H1 (cell line): ENCODE results near the gene RAP1B. TPM values are rescaled to one million over a fixed set of nuclear protein-coding genes. Genes with fewer than 3 reads are reported as not detected.

ENCODE experiments used
- CTCF ChIA-PET: fragments of 300-600 bp; sonication (Branson Sonifier 250); formaldehyde crosslinking; loops from one replicate; lab custom pipeline; 2021; ENCODE audit not compliant: partially characterized antibody; lab: Charles Lee
- POLR2A ChIA-PET: fragments of 300-600 bp; sonication (Branson Sonifier 250); formaldehyde crosslinking; loops from one replicate; lab custom pipeline; 2021; ENCODE audit warnings: inconsistent platforms; ENCODE audit not compliant: partially characterized antibody; lab: Charles Lee
- DNase-seq, 2 experiments: peaks; one replicate each; pipeline versions ENCODE4 v3.0.0 to v3.0.0-alpha.2; 2010 to 2022; ENCODE audit warnings: low spot score in 2 of 2, low read depth in 1 of 2, mixed read lengths in 1 of 2
- FAIRE-seq: peaks from 2 replicates; lab custom pipeline; 2011; peaks lifted over from hg19 to GRCh38; lab: Jason Lieb, UNC
- H2AFZ ChIP-seq: 2 replicates; pipeline ENCODE4 v1.8.1; 2012; ENCODE audit warnings: low read length, inconsistent platforms
- H2AK5ac ChIP-seq: 2 replicates; pipeline ENCODE4 v1.6.1; 2013; ENCODE audit warnings: low read depth, low read length
- H2BK120ac ChIP-seq: replicated peaks from 2 replicates; pipeline ENCODE3; 2013; ENCODE audit warnings: low read depth, low read length, inconsistent platforms
- H2BK12ac ChIP-seq: 2 replicates; pipeline ENCODE4 v1.6.1; 2013; ENCODE audit warnings: low read depth, low read length
- H2BK15ac ChIP-seq: 2 replicates; pipeline ENCODE4 v1.6.1; 2013; ENCODE audit warnings: low read length
- H2BK20ac ChIP-seq: 2 replicates; pipeline ENCODE4 v1.6.1; 2013; ENCODE audit warnings: low read length
- H2BK5ac ChIP-seq: 2 replicates; pipeline ENCODE4 v1.6.1; 2013; ENCODE audit warnings: low read depth, low read length
- H3K14ac ChIP-seq: 2 replicates; pipeline ENCODE4 v1.6.1; 2013; ENCODE audit warnings: inconsistent platforms; ENCODE audit not compliant: insufficient read length
- H3K18ac ChIP-seq: 2 replicates; pipeline ENCODE4 v1.6.1; 2013; ENCODE audit warnings: low read length; ENCODE audit errors: extremely low read depth
- H3K23ac ChIP-seq: 2 replicates; pipeline ENCODE4 v1.6.1; 2013; ENCODE audit warnings: inconsistent platforms; ENCODE audit not compliant: insufficient read length
- H3K23me2 ChIP-seq: 2 replicates; pipeline ENCODE4 v1.6.1; 2013; ENCODE audit warnings: low read depth, low read length
- H3K27ac ChIP-seq: 2 replicates; pipeline ENCODE4 v1.6.1; 2011; ENCODE audit warnings: low read depth, low read length, inconsistent platforms
- H3K27me3 ChIP-seq, 4 experiments: replicated peaks in 1 of 4; 1 replicate in 1 of 4; 2 replicates in 3 of 4; pipeline versions ENCODE4 v1.6.1 to v1.8.1; 2011 to 2013; ENCODE audit warnings: low read length in 3 of 4, mild to moderate bottlenecking in 3 of 4, inconsistent platforms in 2 of 4, mixed read lengths in 2 of 4, moderate library complexity in 1 of 4; ENCODE audit not compliant: control insufficient read depth in 3 of 4, insufficient read depth in 3 of 4; ENCODE audit errors: extremely low read depth in 1 of 4
- H3K36me3 ChIP-seq, 4 experiments: 2 replicates each; pipeline versions ENCODE4 v1.6.1 to v1.8.1; 2011 to 2013; ENCODE audit warnings: mild to moderate bottlenecking in 4 of 4, low read length in 3 of 4, moderate library complexity in 2 of 4, control low read depth in 1 of 4, inconsistent platforms in 1 of 4; ENCODE audit not compliant: insufficient read depth in 4 of 4, control insufficient read depth in 2 of 4
- H3K4ac ChIP-seq: replicated peaks from 2 replicates; pipeline ENCODE3; 2013; ENCODE audit warnings: low read length, low read depth, mixed read lengths, inconsistent platforms; ENCODE audit not compliant: insufficient read length
- H3K4me1 ChIP-seq, 4 experiments: replicated peaks in 1 of 4; 1 replicate in 1 of 4; 2 replicates in 3 of 4; pipeline versions ENCODE4 v1.6.1 to v1.8.1; 2011 to 2013; ENCODE audit warnings: low read length in 3 of 4, inconsistent platforms in 2 of 4, mixed read lengths in 1 of 4; ENCODE audit not compliant: insufficient read depth in 4 of 4, control insufficient read depth in 3 of 4
- H3K4me2 ChIP-seq, 2 experiments: 2 replicates each; pipeline versions ENCODE4 v1.6.1 to v1.8.1; 2011 to 2013; ENCODE audit warnings: low read depth in 2 of 2, low read length in 2 of 2, control low read depth in 1 of 2, inconsistent platforms in 1 of 2, mild to moderate bottlenecking in 1 of 2; ENCODE audit not compliant: insufficient read depth in 1 of 2
- H3K4me3 ChIP-seq, 4 experiments: fragments of 200-600, 300-600 bp in 1 of 4; sonication (generic), shearing (Covaris generic), sonication (Bioruptor Twin) in 1 of 4; 2 replicates each; pipeline versions ENCODE4 v1.5.1 to v1.8.1; 2011 to 2016; ENCODE audit warnings: low read length in 4 of 4, low read depth in 3 of 4, control low read depth in 2 of 4, inconsistent platforms in 2 of 4, mild to moderate bottlenecking in 2 of 4, mixed read lengths in 1 of 4, moderate library complexity in 1 of 4; ENCODE audit not compliant: insufficient read depth in 2 of 4; ENCODE audit errors: extremely low read depth in 1 of 4
- H3K56ac ChIP-seq: replicated peaks from 2 replicates; pipeline ENCODE3; 2013; ENCODE audit warnings: low read depth, mild to moderate bottlenecking, mixed read lengths, low read length, inconsistent platforms; ENCODE audit not compliant: insufficient read length
- H3K79me1 ChIP-seq: 2 replicates; pipeline ENCODE4 v1.6.1; 2013; ENCODE audit warnings: low read depth, low read length, control low read depth
- H3K79me2 ChIP-seq, 2 experiments: 2 replicates each; pipeline versions ENCODE4 v1.6.1 to v1.8.1; 2012 to 2013; ENCODE audit warnings: low read length in 2 of 2, mild to moderate bottlenecking in 2 of 2, inconsistent platforms in 1 of 2; ENCODE audit not compliant: insufficient read depth in 2 of 2, control insufficient read depth in 1 of 2
- H3K9ac ChIP-seq, 4 experiments: replicated peaks in 1 of 4; 1 replicate in 1 of 4; 2 replicates in 3 of 4; pipeline versions ENCODE4 v1.6.1 to v1.8.1; 2011 to 2013; ENCODE audit warnings: low read depth in 3 of 4, low read length in 3 of 4, control low read depth in 2 of 4, mild to moderate bottlenecking in 2 of 4, moderate library complexity in 2 of 4, inconsistent platforms in 1 of 4; ENCODE audit errors: extremely low read depth in 1 of 4
- H3K9me3 ChIP-seq, 2 experiments: 2 replicates each; pipeline versions ENCODE4 v1.6.1 to v1.8.1; 2012 to 2013; ENCODE audit warnings: mild to moderate bottlenecking in 2 of 2, moderate library complexity in 2 of 2, control low read depth in 1 of 2, inconsistent platforms in 1 of 2, low read depth in 1 of 2, low read length in 1 of 2, mixed read lengths in 1 of 2; ENCODE audit not compliant: insufficient read depth in 2 of 2
- H4K20me1 ChIP-seq, 2 experiments: replicated peaks in 1 of 2; 2 replicates each; pipeline versions ENCODE3 to v1.8.1; 2011 to 2013; ENCODE audit warnings: inconsistent platforms in 2 of 2, low read length in 2 of 2, mild to moderate bottlenecking in 1 of 2; ENCODE audit not compliant: insufficient read depth in 2 of 2, control insufficient read depth in 1 of 2
- H4K5ac ChIP-seq: 2 replicates; pipeline ENCODE4 v1.6.1; 2013; ENCODE audit warnings: low read length, low read depth, mixed read lengths, inconsistent platforms; ENCODE audit not compliant: insufficient read length
- H4K8ac ChIP-seq: 2 replicates; pipeline ENCODE4 v1.8.0; 2013; ENCODE audit warnings: mild to moderate bottlenecking, moderate library complexity, low read length, inconsistent platforms; ENCODE audit not compliant: insufficient read depth; ENCODE audit errors: extremely low read depth
- H4K91ac ChIP-seq: replicated peaks from 2 replicates; pipeline ENCODE3; 2013; ENCODE audit warnings: low read length, mixed read lengths, inconsistent platforms; ENCODE audit not compliant: insufficient read length
- CREB1 ChIP-seq: IDR thresholded peaks from 2 replicates; pipeline ENCODE4 v1.6.1; 2012; ENCODE audit warnings: inconsistent platforms
- EZH2 ChIP-seq: fragments of 200-600 bp; sonication (generic); IDR thresholded peaks from 2 replicates; pipeline ENCODE4 v1.7.1; 2012; ENCODE audit warnings: low read depth, mild to moderate bottlenecking, moderate library complexity, low read length, inconsistent platforms; ENCODE audit not compliant: severe bottlenecking
- NANOG ChIP-seq: IDR thresholded peaks from 2 replicates; pipeline ENCODE4 v1.6.1; 2011; ENCODE audit warnings: low read length, low read depth, mild to moderate bottlenecking, inconsistent platforms; ENCODE audit not compliant: insufficient read depth, poor library complexity, severe bottlenecking
- NRF1 ChIP-seq: IDR thresholded peaks from 2 replicates; pipeline ENCODE4 v1.6.1; 2011; ENCODE audit warnings: mild to moderate bottlenecking, low read depth, low read length, improper control_type of control experiment
- SRF ChIP-seq: IDR thresholded peaks from 2 replicates; pipeline ENCODE4 v1.6.1; 2011; ENCODE audit warnings: mild to moderate bottlenecking, low read depth, low read length, moderate library complexity
- TEAD4 ChIP-seq: IDR thresholded peaks from 2 replicates; pipeline ENCODE4 v1.6.1; 2012; ENCODE audit warnings: low read depth, low read length, inconsistent platforms, mixed read lengths
- WGBS, 2 experiments: shearing (Covaris generic) in 1 of 2; methylation state at CpG; one replicate each; pipeline versions ENCODE4 v1.1.6 to v1.1.7; 2013 to 2015; ENCODE audit warnings: low lambda C conversion rate in 2 of 2, mixed read lengths in 2 of 2, inconsistent platforms in 1 of 2, low coverage in 1 of 2, missing lambda C conversion rate in 1 of 2; ENCODE audit not compliant: insufficient replicate concordance in 2 of 2, insufficient coverage in 1 of 2, insufficient read length in 1 of 2; ENCODE audit errors: extremely low coverage in 1 of 2, missing lambda C conversion rate in 1 of 2; 5-methylcytosine and 5-hydroxymethylcytosine counted together
- polyA plus RNA-seq, 7 experiments: library from polyadenylated mRNA; depleted of rRNA in 3 of 7; stranded (reverse) in 5 of 7; unstranded in 2 of 7; fragments of >200 nt in 5 of 7; fragments of 200-250 nt in 2 of 7; gene quantifications; 1 replicate in 5 of 7; 2 replicates in 1 of 7; 4 replicates in 1 of 7; pipeline versions ENCODE4 v1.2.1 to v1.2.3, GENCODE V29; 2011 to 2013; ENCODE audit warnings: missing spikeins in 2 of 7, mixed read lengths in 2 of 7
- total RNA-seq: library from RNA; stranded (reverse); fragmentation: NEBNext Ultra II Directional; extraction: Animal tissue kit (Norgen Biotek cat#: 25700); gene quantifications from 2 replicates; pipeline ENCODE4 v1.2.1, GENCODE V29; 2021

Gene RAP1B
- total and polyA plus RNA-seq, 2 of the 8 experiments (the other 6 are each of a cell fraction or from before 2014, with no cell fraction given) = 61.4 to 112 TPM

DNA sequence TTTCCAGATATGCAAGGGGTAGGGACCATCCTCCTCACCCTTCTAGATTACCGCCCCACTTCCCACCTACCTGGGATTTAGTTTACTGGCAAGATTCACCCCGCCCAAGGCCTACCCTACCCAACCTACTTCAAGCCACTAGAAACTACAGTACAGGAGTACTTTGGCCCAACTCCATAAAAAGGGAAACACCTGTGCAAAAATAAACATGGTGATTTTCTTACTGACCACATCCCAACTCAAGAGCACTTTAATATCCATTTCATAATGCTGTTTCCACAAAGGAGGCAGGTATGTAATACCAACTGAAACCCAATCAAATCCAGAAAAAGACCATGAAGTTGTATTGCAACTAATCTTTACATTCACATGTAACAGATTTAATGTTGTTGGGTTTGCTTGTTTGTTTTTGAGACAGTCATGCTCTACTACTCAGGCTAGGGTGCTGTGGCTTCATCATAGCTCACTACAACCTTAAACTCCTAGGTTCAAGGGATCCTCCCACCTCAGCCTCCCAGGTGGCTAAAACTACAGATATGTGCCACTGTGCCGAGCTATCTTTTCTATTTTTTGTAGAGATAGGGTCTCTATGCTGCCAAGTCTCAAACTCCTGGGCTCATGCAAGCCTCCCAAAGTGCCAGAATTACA is 41.7 kb upstream of the RAP1B start:
- H3K4me1 ChIP-seq = no peaks in the 10 kb centered on the region
- no peak overlapping the region for H2BK120ac ChIP-seq
- no peak overlapping the region for H3K18ac ChIP-seq
- no peak overlapping the region for H3K9ac ChIP-seq
- H3K23ac ChIP-seq = no peak overlapping the region
- no peaks in the 10 kb centered on the region for H3K36me3 ChIP-seq
- no peaks in the 10 kb centered on the region for H3K79me2 ChIP-seq
- TF ChIP-seq EZH2 = no peak
- TF ChIP-seq NANOG = no peak
- TF ChIP-seq TEAD4 = no peak
- no peak for TF ChIP-seq SRF
- TF ChIP-seq NRF1 = no peak
- no peak for TF ChIP-seq CREB1
- no peaks in the 10 kb centered on the region for H3K79me1 ChIP-seq
- no peak overlapping the region for H3K4ac ChIP-seq
- no peak overlapping the region for H4K5ac ChIP-seq
- H2BK20ac ChIP-seq = no peak overlapping the region
- no peak overlapping the region for H3K56ac ChIP-seq
- no peak overlapping the region for H2BK15ac ChIP-seq
- no peak overlapping the region for H3K14ac ChIP-seq
- no peak overlapping the region for H2AK5ac ChIP-seq
- no peaks in the 10 kb centered on the region for H3K23me2 ChIP-seq
- no peak overlapping the region for H3K4me3 ChIP-seq
- DNase-seq (no peak), FAIRE-seq (no peak)
- H4K8ac ChIP-seq = no peak overlapping the region
- no peak overlapping the region for H4K91ac ChIP-seq
- no peaks in the 10 kb centered on the region for H4K20me1 ChIP-seq
- H2BK12ac ChIP-seq = no peak overlapping the region
- ChIA-PET CTCF (interaction anchor here (1.1 kb wide), 1 partner anchor 210 kb away, joined by 3 read pairs; no protein-coding TSS in a partner anchor), POLR2A (interaction anchor here (1.0 kb wide), 1 partner anchor 8 kb away, joined by 3 read pairs; no protein-coding TSS in a partner anchor)
- H3K4me2 ChIP-seq = no peak overlapping the region
- H3K27me3 ChIP-seq = no peaks in the 10 kb centered on the region
- no peak overlapping the region for H2AFZ ChIP-seq
- no peaks in the 10 kb centered on the region for H3K9me3 ChIP-seq
- H3K27ac ChIP-seq = no peak overlapping the region
- WGBS, 2 experiments = 97% methylated on average over 3 of the region's 3 CpGs; no CpG with 5 or more reads in 1 of the 2 experiments
- H2BK5ac ChIP-seq = no peak overlapping the region
